Neuronal stem cell (in vitro differentiated cells): ENCODE results near the gene FCER1G.

ENCODE experiments used
- DNase-seq: peaks from one replicate; pipeline ENCODE4 v3.0.0-alpha.2; 2013; ENCODE audit warnings: low spot score
- H2AFZ ChIP-seq: one replicate; pipeline ENCODE4 v1.6.1; 2013; ENCODE audit warnings: mild to moderate bottlenecking, low read length, inconsistent platforms
- H2AK5ac ChIP-seq: 2 replicates; pipeline ENCODE4 v1.6.1; 2013; ENCODE audit warnings: low read depth, mild to moderate bottlenecking, inconsistent platforms, low read length, moderate library complexity, mixed read lengths
- H2BK120ac ChIP-seq: 2 replicates; pipeline ENCODE4 v1.6.1; 2013; ENCODE audit warnings: low read depth, mild to moderate bottlenecking, inconsistent platforms, low read length, moderate library complexity, mixed read lengths
- H2BK12ac ChIP-seq: one replicate; pipeline ENCODE4 v1.6.1; 2013; ENCODE audit warnings: low read length, inconsistent platforms
- H2BK15ac ChIP-seq: 2 replicates; pipeline ENCODE4 v1.6.1; 2013; ENCODE audit warnings: mild to moderate bottlenecking, low read length, inconsistent platforms, mixed read lengths
- H2BK5ac ChIP-seq: one replicate; pipeline ENCODE4 v1.6.1; 2013; ENCODE audit warnings: inconsistent platforms, mild to moderate bottlenecking, low read length, moderate library complexity
- H3K14ac ChIP-seq: one replicate; pipeline ENCODE4 v1.6.1; 2013; ENCODE audit warnings: low read length, inconsistent platforms
- H3K18ac ChIP-seq: 2 replicates; pipeline ENCODE4 v1.6.1; 2013; ENCODE audit warnings: low read length, inconsistent platforms
- H3K23ac ChIP-seq: 2 replicates; pipeline ENCODE4 v1.6.1; 2013; ENCODE audit warnings: low read depth, mild to moderate bottlenecking, mixed read lengths, low read length, inconsistent platforms; ENCODE audit not compliant: poor library complexity
- H3K27ac ChIP-seq: replicated peaks from 3 replicates; pipeline ENCODE4 v1.5.1; 2013; ENCODE audit warnings: low read length, inconsistent platforms
- H3K27me3 ChIP-seq, 3 experiments: 2 replicates each; pipeline ENCODE4 v1.6.1; 2013; ENCODE audit warnings: low read length in 3 of 3, mild to moderate bottlenecking in 2 of 3, inconsistent platforms in 1 of 3, low read depth in 1 of 3, mixed read lengths in 1 of 3, moderate library complexity in 1 of 3; ENCODE audit not compliant: control insufficient read depth in 3 of 3, insufficient read depth in 3 of 3
- H3K36me3 ChIP-seq, 2 donors: replicated peaks in 1 of 2; 2 replicates each; pipeline ENCODE4 v1.6.1; 2013; ENCODE audit warnings: low read length in 2 of 2; ENCODE audit not compliant: control insufficient read depth in 2 of 2, insufficient read depth in 2 of 2
- H3K4ac ChIP-seq: 2 replicates; pipeline ENCODE4 v1.6.1; 2013; ENCODE audit warnings: inconsistent platforms, mild to moderate bottlenecking, low read length, moderate library complexity
- H3K4me1 ChIP-seq, 2 donors: 1 replicate in 1 of 2; 2 replicates in 1 of 2; pipeline ENCODE4 v1.6.1; 2013; ENCODE audit warnings: low read length in 2 of 2, low read depth in 1 of 2; ENCODE audit not compliant: control insufficient read depth in 2 of 2, insufficient read depth in 1 of 2
- H3K4me2 ChIP-seq: one replicate; pipeline ENCODE4 v1.6.1; 2013; ENCODE audit warnings: mild to moderate bottlenecking, low read length, inconsistent platforms; ENCODE audit not compliant: insufficient read depth, poor library complexity, severe bottlenecking
- H3K4me3 ChIP-seq, 2 donors: 2 replicates each; pipeline ENCODE4 v1.5.1; 2013; ENCODE audit warnings: low read length in 2 of 2, mild to moderate bottlenecking in 2 of 2, inconsistent platforms in 1 of 2, moderate library complexity in 1 of 2
- H3K79me1 ChIP-seq: one replicate; pipeline ENCODE4 v1.6.1; 2013; ENCODE audit warnings: low read depth, mild to moderate bottlenecking, inconsistent platforms, low read length, moderate library complexity
- H3K9ac ChIP-seq: one replicate; pipeline ENCODE4 v1.6.1; 2013; ENCODE audit warnings: mild to moderate bottlenecking, low read depth, low read length, inconsistent platforms; ENCODE audit not compliant: poor library complexity
- H3K9me3 ChIP-seq, 2 donors: replicated peaks in 1 of 2; 2 replicates each; pipeline versions ENCODE3 to v1.6.1; 2013; ENCODE audit warnings: low read length in 2 of 2, mild to moderate bottlenecking in 2 of 2, inconsistent platforms in 1 of 2, low read depth in 1 of 2, mixed read lengths in 1 of 2, moderate library complexity in 1 of 2; ENCODE audit not compliant: control insufficient read depth in 2 of 2, insufficient read depth in 1 of 2
- H4K8ac ChIP-seq: one replicate; pipeline ENCODE4 v1.6.1; 2013; ENCODE audit warnings: low read depth, mild to moderate bottlenecking, inconsistent platforms, low read length, moderate library complexity
- H4K91ac ChIP-seq: one replicate; pipeline ENCODE4 v1.6.1; 2013; ENCODE audit warnings: low read length, low read depth, mild to moderate bottlenecking, inconsistent platforms; ENCODE audit not compliant: poor library complexity
- WGBS, 2 donors: extraction: QIAGEN DNeasy Blood & Tissue Kit; methylation state at CpG; one replicate each; pipeline ENCODE4 v1.1.7; 2013; ENCODE audit warnings: missing lambda C conversion rate in 2 of 2, mixed read lengths in 1 of 2; ENCODE audit not compliant: insufficient read length in 2 of 2, insufficient replicate concordance in 1 of 2; ENCODE audit errors: extremely low coverage in 2 of 2; 5-methylcytosine and 5-hydroxymethylcytosine counted together

FCER1G gene

GRCh38 chr1:161191971-161192370 is 23.1 kb upstream of the FCER1G start:
- Histone ChIP-seq H3K36me3 (peaks cover 0 to 3% of the 10 kb centered on the region in 2 donors), H2BK120ac (no peak overlapping the region), H2BK5ac (no peak overlapping the region), H2BK15ac (no peak overlapping the region), H3K9me3 (no peaks in the 10 kb centered on the region), H4K8ac (no peak overlapping the region), H3K79me1 (no peaks in the 10 kb centered on the region), H4K91ac (no peak overlapping the region), H3K23ac (no peak overlapping the region), H3K18ac (no peak overlapping the region), H2AK5ac (no peak overlapping the region), H2AFZ (peak overlapping the region; percentile 27), H3K4me3 (no peak overlapping the region), H2BK12ac (no peak overlapping the region), H3K9ac (no peak overlapping the region), H3K27ac (no peak overlapping the region), H3K4ac (no peak overlapping the region), H3K4me2 (no peak overlapping the region), H3K14ac (no peak overlapping the region), H3K27me3 (no peaks in the 10 kb centered on the region), H3K4me1 (peaks cover 4 to 6% of the 10 kb centered on the region in 2 donors)
- no CpG with 5 or more reads among the region's 8 CpGs for WGBS, 2 donors
- no peak for DNase-seq

DNA sequence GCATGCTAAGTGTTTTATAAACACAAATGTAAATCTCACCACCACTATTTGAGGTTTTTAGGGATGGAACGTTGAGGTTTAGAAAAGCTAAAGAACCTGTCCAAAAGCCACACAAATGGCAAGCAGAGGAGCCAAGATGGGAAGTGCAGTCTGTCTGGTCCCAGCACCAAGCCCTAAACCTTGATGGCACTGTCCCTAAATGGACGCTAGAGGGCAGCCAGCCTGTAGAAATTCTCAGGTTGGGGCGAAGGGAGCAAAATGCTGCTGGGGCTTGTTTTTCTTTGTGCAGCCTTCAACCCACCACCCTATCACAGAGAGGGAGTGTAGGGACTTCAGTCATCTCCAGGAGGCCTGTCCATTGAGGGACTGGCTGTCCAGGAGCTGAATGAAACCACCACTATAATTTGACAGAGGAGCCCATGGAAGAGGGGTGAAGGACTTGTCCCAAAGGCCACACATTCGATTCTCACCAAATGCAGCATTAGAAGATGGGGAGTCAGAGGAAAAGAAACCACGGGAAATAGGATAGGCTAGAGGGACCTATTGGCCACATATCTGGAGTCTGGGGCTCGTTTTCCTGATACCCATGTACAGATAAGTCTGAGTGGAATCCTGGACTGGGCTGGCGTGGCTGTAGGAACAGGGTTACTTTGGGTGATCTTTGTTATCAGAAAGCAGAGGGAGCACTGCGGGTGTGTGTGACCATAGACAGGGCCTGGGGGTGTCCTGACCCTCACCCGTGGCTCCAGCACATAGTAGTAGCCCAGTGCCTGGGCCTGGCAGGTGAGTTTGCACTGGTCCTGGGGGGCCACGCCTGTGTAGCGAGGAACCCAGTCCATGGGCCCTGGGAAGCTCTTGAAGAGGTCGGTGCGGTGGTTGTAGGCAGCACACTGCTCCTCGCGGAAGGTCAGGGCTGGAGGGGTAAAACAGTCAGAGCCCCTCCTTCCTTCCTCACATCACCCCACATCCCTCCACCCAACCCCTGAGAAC is 22.3 kb upstream of the FCER1G start:
- H2BK120ac ChIP-seq: no peak overlapping the region
- H2AK5ac ChIP-seq: no peak overlapping the region
- H3K27ac ChIP-seq: no peak overlapping the region
- no peak overlapping the region for H3K4ac ChIP-seq
- H3K4me2 ChIP-seq: no peak overlapping the region
- H3K9ac ChIP-seq: no peak overlapping the region
- H3K4me3 ChIP-seq: no peak overlapping the region
- H3K27me3 ChIP-seq: no peaks in the 10 kb centered on the region
- H3K36me3 ChIP-seq: peaks cover 0 to 3% of the 10 kb centered on the region in 2 donors
- peak overlapping the region; percentile 88 for H2AFZ ChIP-seq
- no peak for DNase-seq
- no peak overlapping the region for H2BK5ac ChIP-seq
- H4K8ac ChIP-seq: no peak overlapping the region
- H3K23ac ChIP-seq: no peak overlapping the region
- H3K79me1 ChIP-seq: no peaks in the 10 kb centered on the region
- no peak overlapping the region for H3K18ac ChIP-seq
- no peak overlapping the region for H2BK12ac ChIP-seq
- no peak overlapping the region for H3K14ac ChIP-seq
- WGBS, 2 donors: no CpG with 5 or more reads among the region's 15 CpGs
- H2BK15ac ChIP-seq: peak overlapping the region; percentile 2
- no peaks in the 10 kb centered on the region for H3K9me3 ChIP-seq
- H4K91ac ChIP-seq: no peak overlapping the region
- peaks cover 9 to 12% of the 10 kb centered on the region in 2 donors for H3K4me1 ChIP-seq

- H3K14ac ChIP-seq: no peak overlapping the region
- no peak overlapping the region for H2BK5ac ChIP-seq
- H3K23ac ChIP-seq: no peak overlapping the region
- H3K79me1 ChIP-seq: no peaks in the 10 kb centered on the region
- no peak overlapping the region for H2BK120ac ChIP-seq
- no peaks in the 10 kb centered on the region for H3K27me3 ChIP-seq
- peak overlapping the region; percentile 88 for H2AFZ ChIP-seq
- no peak overlapping the region for H3K4me2 ChIP-seq
- H3K4me3 ChIP-seq: no peak overlapping the region
- peak overlapping the region; percentile 32 for H4K91ac ChIP-seq
- no peaks in the 10 kb centered on the region for H3K9me3 ChIP-seq
- H3K18ac ChIP-seq: peak overlapping the region; percentile 21
- no peak for DNase-seq
- H2AK5ac ChIP-seq: no peak overlapping the region
- no peak overlapping the region for H3K4ac ChIP-seq
- H3K27ac ChIP-seq: no peak overlapping the region
- H2BK15ac ChIP-seq: peak overlapping the region; percentile 2
- peaks cover 0 to 3% of the 10 kb centered on the region in 2 donors for H3K36me3 ChIP-seq
- no peak overlapping the region for H2BK12ac ChIP-seq
- H3K4me1 ChIP-seq: peaks cover 13 to 20% of the 10 kb centered on the region in 2 donors
- no CpG with 5 or more reads among the region's 21 CpGs for WGBS, 2 donors
- no peak overlapping the region for H3K9ac ChIP-seq
- H4K8ac ChIP-seq: no peak overlapping the region
These were observed 21.4 kb upstream of the FCER1G start for GRCh38 chr1:161193561-161194235.

DNA sequence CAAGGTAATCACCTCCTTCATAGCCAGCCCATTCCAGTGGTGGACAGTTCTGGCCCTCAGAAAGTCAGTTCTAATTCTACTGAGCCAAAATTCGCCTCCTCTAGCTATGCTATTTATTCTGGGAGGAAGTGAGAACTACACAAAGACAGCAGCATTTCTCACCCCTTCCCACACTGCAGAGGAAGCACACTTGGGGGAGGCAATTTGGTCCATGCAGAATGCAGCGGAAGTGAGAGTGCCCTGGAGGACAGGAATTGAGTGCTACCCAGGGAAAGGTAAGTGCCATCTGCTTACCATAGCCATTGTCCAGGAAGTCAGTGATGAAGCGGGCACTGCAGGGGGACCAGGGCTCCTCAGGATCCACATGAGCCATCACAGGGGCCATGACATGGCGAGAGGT is 19.9 kb upstream of the FCER1G start:
- H3K27me3 ChIP-seq: no peaks in the 10 kb centered on the region
- DNase-seq: no peak
- H3K18ac ChIP-seq: no peak overlapping the region
- H2BK120ac ChIP-seq: no peak overlapping the region
- no peaks in the 10 kb centered on the region for H3K79me1 ChIP-seq
- H3K4me1 ChIP-seq: peaks cover 16 to 33% of the 10 kb centered on the region in 2 donors
- no peak overlapping the region for H3K4me3 ChIP-seq
- peaks cover 0 to 3% of the 10 kb centered on the region in 2 donors for H3K36me3 ChIP-seq
- WGBS, 2 donors: no CpG with 5 or more reads among the region's 4 CpGs
- H2AFZ ChIP-seq: no peak overlapping the region
- no peak overlapping the region for H4K8ac ChIP-seq
- H2BK15ac ChIP-seq: no peak overlapping the region
- H2AK5ac ChIP-seq: no peak overlapping the region
- no peak overlapping the region for H3K14ac ChIP-seq
- no peak overlapping the region for H3K23ac ChIP-seq
- no peak overlapping the region for H3K4ac ChIP-seq
- no peak overlapping the region for H2BK12ac ChIP-seq
- no peak overlapping the region for H3K4me2 ChIP-seq
- H3K27ac ChIP-seq: no peak overlapping the region
- H3K9ac ChIP-seq: no peak overlapping the region
- H2BK5ac ChIP-seq: no peak overlapping the region
- no peaks in the 10 kb centered on the region for H3K9me3 ChIP-seq
- H4K91ac ChIP-seq: no peak overlapping the region
